WI38 (cell line): Measurements from ENCODE around the gene TMED10.
"Not testable (repeated sequence)": the region's sequence is repeated elsewhere in the genome, so short reads cannot be mapped to it uniquely, and the experiment has no call there.

Experiments
- H3K4me3 ChIP-seq: 2 replicates; pipeline ENCODE4 v1.5.1; 2011; ENCODE audit warnings: low read depth, mild to moderate bottlenecking, control low read depth, low read length
- CTCF ChIP-seq: IDR thresholded peaks from 2 replicates; pipeline ENCODE4 v1.5.1; 2012; ENCODE audit warnings: low read depth, mild to moderate bottlenecking, control low read depth, low read length

TMED10 gene

GRCh38 chr14:75162631-75163030 lies 13.8 kb downstream of the TMED10 start:
- TF ChIP-seq CTCF: no peak
- no peak overlapping the region for H3K4me3 ChIP-seq

- TF ChIP-seq CTCF: no peak
- H3K4me3 ChIP-seq: no peak overlapping the region
These were observed 17.4 kb downstream of the TMED10 start for GRCh38 chr14:75158843-75159614.

GRCh38 chr14:75156901-75157300 lies 19.5 kb downstream of the TMED10 start:
- no peak overlapping the region for H3K4me3 ChIP-seq
- TF ChIP-seq CTCF: no peak

GRCh38 chr14:75156111-75156510 lies 20.3 kb downstream of the TMED10 start:
- H3K4me3 ChIP-seq: no peak overlapping the region
- no peak for TF ChIP-seq CTCF

GRCh38 chr14:75155169-75155568 lies 21.2 kb downstream of the TMED10 start:
- no peak overlapping the region for H3K4me3 ChIP-seq
- TF ChIP-seq CTCF: no peak

GRCh38 chr14:75153295-75153694 lies 23.1 kb downstream of the TMED10 start:
- no peak for TF ChIP-seq CTCF
- no peak overlapping the region for H3K4me3 ChIP-seq

GRCh38 chr14:75151851-75152250 lies 24.6 kb downstream of the TMED10 start:
- no peak for TF ChIP-seq CTCF
- H3K4me3 ChIP-seq: no peak overlapping the region

- H3K4me3 ChIP-seq: not testable (repeated sequence)
These were observed 25.8 kb downstream of the TMED10 start for GRCh38 chr14:75150637-75151036.
